Thymus (tissue), 11 donors: ENCODE data around the gene FADS1. TPM values are rescaled to one million over a fixed set of nuclear protein-coding genes. Genes with fewer than 3 reads are reported as not detected.

ENCODE experiments used
- DNase-seq, 9 donors: peaks; one replicate each; pipeline ENCODE4 v3.0.0-alpha.2; 2013; ENCODE audit warnings: low spot score in 9 of 9, low read depth in 6 of 9, missing footprints in 1 of 9
- H3K27ac ChIP-seq, 2 donors: one replicate each; pipeline ENCODE4 v1.5.1; 2013; ENCODE audit warnings: control low read depth in 1 of 2, low read depth in 1 of 2, low read length in 1 of 2, mild to moderate bottlenecking in 1 of 2, moderate library complexity in 1 of 2
- H3K27me3 ChIP-seq, 2 donors: one replicate each; pipeline ENCODE4 v1.5.1; 2013; ENCODE audit warnings: low read length in 1 of 2; ENCODE audit not compliant: control insufficient read depth in 2 of 2, insufficient read depth in 1 of 2
- H3K36me3 ChIP-seq, 2 donors: one replicate each; pipeline ENCODE4 v1.5.1; 2013; ENCODE audit warnings: low read length in 1 of 2, mild to moderate bottlenecking in 1 of 2, moderate library complexity in 1 of 2; ENCODE audit not compliant: control insufficient read depth in 2 of 2, insufficient read depth in 2 of 2
- H3K4me1 ChIP-seq, 2 donors: one replicate each; pipeline ENCODE4 v1.5.1; 2013; ENCODE audit warnings: low read length in 2 of 2; ENCODE audit not compliant: control insufficient read depth in 2 of 2, insufficient read depth in 2 of 2
- H3K4me3 ChIP-seq, 2 donors: one replicate each; pipeline ENCODE4 v1.5.1; 2013; ENCODE audit warnings: low read length in 2 of 2, control low read depth in 1 of 2, mild to moderate bottlenecking in 1 of 2
- H3K9me3 ChIP-seq, 2 donors: one replicate each; pipeline ENCODE4 v1.5.1; 2013; ENCODE audit warnings: low read length in 1 of 2, mild to moderate bottlenecking in 1 of 2; ENCODE audit not compliant: control insufficient read depth in 2 of 2, insufficient read depth in 1 of 2
- WGBS: extraction: QIAGEN DNeasy Blood & Tissue Kit; methylation state at CpG from one replicate; pipeline ENCODE4 v1.1.7; 2013; 5-methylcytosine and 5-hydroxymethylcytosine counted together
- polyA plus RNA-seq: library from polyadenylated mRNA; stranded (reverse); fragments of 200-250 nt; gene quantifications from one replicate; pipeline ENCODE4 v1.2.3, GENCODE V29; 2013
- total RNA-seq: library from RNA; stranded (reverse); fragments of 120-200 nt; gene quantifications from one replicate; pipeline ENCODE4 v1.2.4, GENCODE V29; 2013
- donor health status: healthy.

Gene FADS1
- total and polyA plus RNA-seq, 2 donors, result 4.4 to 12.9 TPM

DNA sequence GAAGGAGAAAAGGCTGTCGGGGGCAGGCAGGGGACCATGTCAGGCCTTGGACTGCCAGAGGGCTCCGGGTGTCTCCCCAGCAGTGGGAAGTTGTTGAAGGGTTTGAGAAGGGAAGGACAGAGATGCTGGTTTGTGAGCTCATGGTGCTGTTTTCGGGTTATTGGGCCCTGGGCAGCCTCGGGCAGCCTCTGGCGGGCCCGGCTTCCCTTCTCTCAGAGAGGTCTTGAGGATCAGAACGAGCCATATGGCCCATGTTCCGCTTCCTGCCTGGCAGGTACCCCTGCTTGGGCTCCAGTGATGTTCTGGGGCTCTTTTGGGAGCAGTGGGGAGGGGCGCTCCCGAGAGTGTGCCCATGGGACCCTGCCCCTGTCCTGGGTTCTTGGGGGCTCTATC, 54.6 kb downstream of the FADS1 start:
- WGBS, result 84% methylated on average over 10 of the region's 10 CpGs
- H3K4me3 ChIP-seq, result no peak overlapping the region
- H3K4me1 ChIP-seq, result peaks cover 0 to 4% of the 10 kb centered on the region in 2 donors
- DNase-seq, result no peak
- no peaks in the 10 kb centered on the region for H3K9me3 ChIP-seq
- H3K27ac ChIP-seq, result no peak overlapping the region
- H3K36me3 ChIP-seq, result no peaks in the 10 kb centered on the region
- H3K27me3 ChIP-seq, result peaks cover 0 to 9% of the 10 kb centered on the region in 2 donors

DNA sequence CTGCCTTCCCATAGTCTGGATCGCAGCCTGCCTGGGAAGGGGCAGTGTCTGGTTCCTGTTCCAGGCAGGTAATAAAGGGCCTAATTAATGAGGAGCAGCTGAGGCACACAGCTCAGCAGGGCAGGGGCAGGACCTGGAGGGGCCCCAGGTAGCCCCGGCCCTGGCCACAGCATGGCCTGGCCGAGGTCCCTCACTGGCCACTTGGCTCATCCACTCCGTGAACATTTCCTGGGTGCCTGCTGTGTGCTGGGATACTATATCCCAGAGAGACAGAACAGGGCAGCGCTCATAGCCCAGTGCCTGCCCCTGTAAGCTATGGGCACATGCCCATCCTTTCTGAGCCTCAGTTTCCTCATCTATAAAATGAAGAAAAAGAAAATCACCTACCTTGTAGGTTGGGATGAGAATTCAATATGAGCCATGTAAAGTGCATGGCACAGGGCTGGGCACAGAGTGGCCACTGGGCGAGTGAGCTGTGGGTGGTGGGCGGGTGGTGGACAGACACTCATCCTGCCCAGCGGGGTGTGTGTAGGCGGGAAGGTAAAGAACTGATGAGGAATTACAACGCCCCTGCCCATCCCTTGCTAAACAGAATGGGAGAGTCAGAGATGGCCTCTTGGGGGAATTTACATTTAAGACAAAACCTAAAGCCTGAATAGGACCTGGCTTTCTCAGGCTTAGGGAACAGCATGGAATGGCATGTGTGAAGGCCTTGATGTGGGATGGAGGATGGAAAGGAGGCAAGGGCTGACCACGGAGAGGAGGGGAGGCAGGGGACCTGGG, 55.2 kb downstream of the FADS1 start:
- no peaks in the 10 kb centered on the region for H3K9me3 ChIP-seq

DNA sequence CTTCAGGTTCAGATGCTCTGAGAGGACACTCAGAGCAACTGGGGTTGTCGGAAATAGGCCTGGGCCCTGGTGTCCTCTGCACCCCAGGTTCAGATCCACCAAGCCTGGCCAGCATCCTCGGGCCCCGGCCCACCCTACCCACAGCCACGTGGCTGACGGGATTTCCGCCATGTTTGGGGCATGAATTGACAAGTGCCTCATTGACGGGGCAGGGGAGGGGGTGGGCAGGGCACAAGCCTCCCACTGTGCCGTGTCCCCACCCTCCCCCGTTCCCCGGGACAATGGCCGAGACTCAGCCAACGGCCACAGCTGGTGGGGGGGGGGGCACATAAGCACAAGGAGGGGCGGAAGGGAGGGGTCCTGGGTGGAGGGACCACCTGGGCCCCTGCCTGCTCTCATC, 55.9 kb downstream of the FADS1 start:
- 91% methylated on average over 13 of the region's 13 CpGs for WGBS
- peaks cover 0 to 9% of the 10 kb centered on the region in 2 donors for H3K27me3 ChIP-seq
- no peak overlapping the region for H3K4me3 ChIP-seq
- H3K36me3 ChIP-seq, result no peaks in the 10 kb centered on the region
- no peak for DNase-seq
- no peak overlapping the region for H3K27ac ChIP-seq
- H3K4me1 ChIP-seq, result peaks cover 0 to 11% of the 10 kb centered on the region in 2 donors
- H3K9me3 ChIP-seq, result no peaks in the 10 kb centered on the region

More for the DNA sequence above, 55.2 kb downstream of the FADS1 start:
- Histone ChIP-seq H3K27me3 (peaks cover 0 to 9% of the 10 kb centered on the region in 2 donors), H3K4me1 (peaks cover 0 to 6% of the 10 kb centered on the region in 2 donors), H3K4me3 (no peak overlapping the region), H3K27ac (no peak overlapping the region), H3K36me3 (no peaks in the 10 kb centered on the region)
- WGBS, result 92% methylated on average over 11 of the region's 11 CpGs
- DNase-seq, result no peak

DNA sequence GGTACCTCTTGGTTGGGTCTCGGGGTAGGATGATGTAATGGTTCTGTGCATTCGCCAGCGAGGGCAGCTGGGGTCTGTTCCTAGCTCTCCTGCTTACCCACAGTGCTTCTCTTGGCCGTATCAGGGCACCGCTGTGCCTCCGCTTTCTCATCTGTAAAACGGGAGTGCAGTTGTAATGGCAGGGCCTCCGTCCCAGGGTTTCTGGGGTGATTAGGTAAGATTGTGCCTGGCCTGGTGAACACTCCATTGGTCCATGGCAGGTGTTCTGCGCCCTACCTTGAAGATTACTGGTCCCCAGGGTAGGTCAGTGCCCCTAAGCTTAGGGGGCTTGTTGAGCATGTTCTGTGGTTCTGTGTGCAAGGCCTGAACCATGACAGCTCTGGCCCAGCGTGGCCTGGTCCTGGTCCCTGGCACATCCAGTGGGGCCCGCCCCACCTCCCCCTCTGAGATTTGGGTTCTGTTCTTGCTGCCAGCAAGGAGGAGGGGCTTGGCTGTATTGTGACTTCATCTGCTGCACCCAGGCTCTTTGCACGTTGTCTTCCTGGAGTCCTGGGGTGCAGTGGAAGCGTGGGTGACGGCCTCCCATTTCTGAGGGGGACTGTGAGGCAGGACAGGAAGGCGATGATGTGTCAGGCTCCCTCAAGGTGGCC, 59.5 kb downstream of the FADS1 start:
- Histone ChIP-seq H3K27ac (no peak overlapping the region), H3K27me3 (peaks cover 10 to 28% of the 10 kb centered on the region in 2 donors), H3K9me3 (no peaks in the 10 kb centered on the region), H3K4me3 (no peak overlapping the region), H3K4me1 (peaks cover 2 to 16% of the 10 kb centered on the region in 2 donors), H3K36me3 (no peaks in the 10 kb centered on the region)
- no peak for DNase-seq
- WGBS, result 95% methylated on average over 15 of the region's 15 CpGs

DNA sequence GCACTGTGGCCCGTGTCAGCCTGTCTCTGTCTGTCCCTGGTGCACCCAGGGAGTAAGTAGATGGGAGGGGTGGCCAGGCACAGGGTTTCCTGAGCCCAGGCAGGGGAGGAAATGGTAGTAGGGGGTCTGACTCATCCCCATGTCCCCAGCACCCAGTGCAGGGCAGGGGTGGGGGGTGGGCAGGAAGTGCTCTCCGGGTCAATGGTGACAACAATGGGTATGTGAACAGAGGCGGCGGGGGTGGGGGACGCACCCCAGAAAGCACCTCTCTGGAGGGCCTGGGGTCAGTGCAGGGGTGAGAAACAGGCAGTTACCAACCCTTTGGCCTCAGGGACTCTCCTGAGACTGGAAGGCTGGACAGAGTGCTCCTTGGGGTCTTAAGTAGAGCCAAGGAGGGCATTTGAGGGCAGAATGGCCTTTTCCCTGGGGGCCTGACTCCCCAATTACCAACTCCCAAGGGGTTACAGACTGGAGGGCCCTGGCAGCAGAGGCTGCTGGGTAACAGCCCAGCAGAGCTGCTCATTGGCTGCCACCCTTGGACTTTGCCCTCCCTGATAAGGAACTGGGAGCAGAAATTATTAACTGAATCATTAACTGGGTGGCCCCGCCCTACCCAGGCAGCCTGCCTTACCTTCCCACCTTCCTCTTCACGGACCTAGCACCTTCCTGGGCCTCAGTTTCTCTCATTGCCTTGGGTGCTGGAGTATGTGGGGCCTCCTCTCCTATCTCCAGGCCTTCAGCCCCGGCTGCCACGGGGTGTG, 60.2 kb downstream of the FADS1 start:
- no peak for DNase-seq
- H3K4me1 ChIP-seq, result peaks cover 2 to 18% of the 10 kb centered on the region in 2 donors
- H3K9me3 ChIP-seq, result no peaks in the 10 kb centered on the region
- peaks cover 17 to 33% of the 10 kb centered on the region in 2 donors for H3K27me3 ChIP-seq
- H3K4me3 ChIP-seq, result no peak overlapping the region
- WGBS, result 81% methylated on average over 9 of the region's 9 CpGs
- H3K36me3 ChIP-seq, result no peaks in the 10 kb centered on the region
- H3K27ac ChIP-seq, result no peak overlapping the region

DNA sequence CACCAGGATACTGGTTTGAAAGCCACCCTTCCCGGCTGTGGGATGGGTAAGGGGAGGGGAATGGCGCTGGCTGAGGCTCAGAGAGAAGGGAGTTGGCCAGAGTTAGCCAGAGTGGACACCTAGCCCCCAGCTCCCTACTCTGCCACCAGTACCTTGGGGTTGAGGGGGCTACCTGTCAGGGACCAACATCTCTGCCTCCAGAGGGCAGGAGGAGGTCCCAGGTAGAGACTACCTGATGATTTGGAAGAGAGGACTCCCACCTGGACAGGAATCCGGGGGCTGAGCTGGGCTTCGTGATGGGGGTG, 60.7 kb downstream of the FADS1 start:
- peaks cover 2 to 18% of the 10 kb centered on the region in 2 donors for H3K4me1 ChIP-seq
- no peak overlapping the region for H3K27ac ChIP-seq
- H3K36me3 ChIP-seq, result no peaks in the 10 kb centered on the region
- peaks cover 18 to 38% of the 10 kb centered on the region in 2 donors for H3K27me3 ChIP-seq
- DNase-seq, result no peak
- H3K9me3 ChIP-seq, result no peaks in the 10 kb centered on the region
- H3K4me3 ChIP-seq, result no peak overlapping the region
- 91% methylated on average over 4 of the region's 4 CpGs for WGBS

DNA sequence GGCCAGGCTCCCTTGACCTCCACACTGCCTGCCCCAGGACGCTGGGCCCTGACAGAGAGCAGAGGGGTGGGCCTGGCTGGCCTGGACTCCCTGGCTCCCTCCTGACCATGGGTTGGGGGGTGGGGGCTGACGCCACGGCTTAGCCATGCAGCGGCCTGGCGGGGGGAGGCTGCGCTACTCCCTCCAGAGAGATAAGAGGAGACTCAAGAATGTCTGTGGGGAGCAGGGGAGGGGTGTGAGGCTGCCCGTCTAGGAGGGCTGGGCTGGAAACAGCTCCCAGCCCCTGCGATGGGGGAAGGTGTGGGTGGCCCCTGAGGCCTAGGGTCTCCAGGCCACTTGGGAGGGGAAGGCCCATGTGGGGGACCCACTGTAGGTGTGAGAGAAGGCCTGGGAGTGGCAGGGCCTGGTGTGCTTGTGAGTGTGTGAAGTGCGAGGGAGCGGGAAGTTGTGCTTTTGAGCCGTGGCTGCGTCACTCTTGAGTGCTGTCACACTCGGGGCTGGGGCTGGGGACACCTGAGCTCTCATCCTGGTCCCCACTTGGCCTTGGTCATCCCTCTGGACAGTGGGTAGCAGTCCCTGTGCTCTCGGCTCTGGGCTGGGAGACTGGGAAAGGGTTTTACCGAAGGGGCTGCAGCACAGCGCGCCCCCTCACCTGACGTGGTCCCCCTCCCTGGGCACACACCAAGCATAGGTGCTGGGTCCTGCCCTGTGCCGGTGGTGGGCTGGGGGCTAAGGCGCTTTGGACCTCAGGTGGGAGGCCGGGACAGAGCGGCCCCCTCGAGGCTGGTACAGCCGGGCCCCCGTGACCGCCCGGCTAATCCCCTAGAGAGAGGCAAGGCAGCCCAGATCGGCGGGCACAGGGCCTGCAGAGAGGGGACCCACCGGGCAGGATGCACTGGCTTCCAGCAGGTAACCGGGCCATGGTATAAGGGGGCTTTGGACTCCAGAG, 62.0 kb downstream of the FADS1 start:
- 95% methylated on average over 31 of the region's 31 CpGs for WGBS
- Histone ChIP-seq H3K4me1 (peaks cover 2 to 21% of the 10 kb centered on the region in 2 donors), H3K4me3 (no peak overlapping the region), H3K36me3 (no peaks in the 10 kb centered on the region), H3K27me3 (peaks cover 22 to 51% of the 10 kb centered on the region in 2 donors), H3K27ac (no peak overlapping the region), H3K9me3 (no peaks in the 10 kb centered on the region)
- DNase-seq, result no peak

DNA sequence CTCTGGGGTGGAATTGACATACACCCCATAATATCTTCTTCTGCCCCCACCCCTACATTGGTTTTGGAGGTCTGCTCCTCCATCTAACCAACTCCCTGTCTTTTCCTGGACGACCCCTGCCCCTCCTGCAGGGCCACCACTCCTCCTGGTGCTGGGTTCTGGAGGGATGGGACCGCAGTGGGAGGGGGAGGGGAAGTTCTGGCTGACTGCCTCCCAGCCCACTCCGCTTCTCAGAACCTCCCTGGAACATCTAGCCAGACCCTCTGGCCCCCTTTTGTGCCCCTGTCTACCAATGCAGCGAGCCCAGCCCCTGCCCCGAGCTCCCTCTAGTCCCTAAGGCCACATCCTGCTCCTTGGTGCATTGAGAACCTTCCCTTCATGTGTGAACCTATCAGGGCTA, 63.1 kb downstream of the FADS1 start:
- Histone ChIP-seq H3K4me3 (no peak overlapping the region), H3K27me3 (peaks cover 25 to 62% of the 10 kb centered on the region in 2 donors), H3K27ac (no peak overlapping the region), H3K36me3 (no peaks in the 10 kb centered on the region), H3K4me1 (peaks cover 2 to 18% of the 10 kb centered on the region in 2 donors), H3K9me3 (no peaks in the 10 kb centered on the region)
- WGBS, result 95% methylated on average over 5 of the region's 5 CpGs
- no peak for DNase-seq
